ENCODE measurements around the gene UBE2O. TPM values are rescaled to one million over a fixed set of nuclear protein-coding genes. Genes with fewer than 3 reads are reported as not detected.

UBE2O gene
- 15.8 and 21.0 TPM in 2 replicates for total RNA-seq (2014; rRNA removed; shearing (Covaris generic))
- polyA plus RNA-seq (2014; cell fraction: nucleus; rRNA removed), result 38.7 and 43.3 TPM in 2 replicates

DNA sequence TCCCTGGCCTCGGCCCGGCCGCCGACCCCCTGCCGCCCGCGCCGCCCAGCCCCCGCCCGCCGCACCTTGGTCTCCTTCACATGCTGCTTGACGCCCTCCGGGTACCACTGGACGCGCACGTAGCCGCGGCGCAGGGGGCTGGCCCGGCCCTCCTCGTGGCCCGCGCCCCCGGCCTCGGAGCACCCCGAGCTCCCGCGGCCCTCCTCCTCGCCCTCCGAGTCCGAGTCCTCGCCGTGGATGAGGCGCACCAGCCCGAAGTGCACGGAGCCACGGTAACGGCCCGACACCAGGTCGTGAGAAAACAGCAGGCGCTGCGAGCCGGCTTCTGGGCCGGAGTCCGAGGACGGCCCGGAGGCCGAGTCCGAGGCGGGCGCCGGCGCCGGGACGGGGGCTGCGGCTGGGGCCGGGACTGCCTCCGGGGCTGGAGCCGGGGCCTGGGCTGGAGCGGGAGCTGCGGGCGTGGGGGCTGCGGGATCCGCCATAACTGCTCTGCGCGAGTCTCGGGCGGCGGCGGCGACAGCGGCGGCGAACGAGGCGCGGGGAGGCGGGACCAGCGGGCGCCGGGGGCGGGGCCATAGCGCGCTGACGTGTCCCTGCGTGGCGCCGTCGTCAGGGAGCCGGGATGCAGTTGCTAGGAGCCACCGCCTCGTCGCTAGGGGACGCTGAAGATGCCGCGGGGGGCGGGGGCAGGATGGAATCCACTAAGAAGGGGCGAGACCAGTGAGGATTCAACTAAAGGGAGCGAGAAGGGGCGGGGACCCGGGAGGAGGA, at the start of gene UBE2O:
Gene UBE2O (minus strand): TSS at position 493 of the 771 bp plus-strand sequence. CDS start 11 bp downstream, at position 482.
- peak; percentile 82 for DNase-seq (ENCODE audit: extremely low read depth, low read depth)

DNA sequence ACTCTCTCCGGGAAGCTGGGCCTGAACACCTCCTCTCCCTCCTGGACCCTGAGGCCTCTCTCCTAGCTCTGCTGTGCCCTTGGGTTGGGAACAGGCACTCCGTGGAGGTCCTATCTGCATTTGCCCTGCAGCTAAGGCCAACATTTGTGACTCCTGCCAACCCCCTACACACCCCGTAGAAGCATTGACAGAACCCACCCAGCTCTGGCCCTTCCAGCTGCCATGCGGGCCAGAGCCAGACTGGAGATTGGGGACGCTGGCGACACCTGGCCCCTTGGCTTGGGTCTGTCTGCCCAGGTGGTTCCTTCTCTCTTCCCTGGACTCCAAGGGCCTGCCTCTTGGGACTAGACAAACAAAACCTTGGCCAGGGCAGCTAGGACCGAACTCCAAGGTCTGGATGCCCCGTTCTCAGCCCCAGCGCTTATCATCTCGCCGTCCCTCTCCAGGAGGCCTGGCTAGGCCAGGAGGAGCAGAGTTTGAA, 48.9 kb upstream of the UBE2O start:
- no peak for DNase-seq (ENCODE audit: extremely low read depth, low read depth)

DNA sequence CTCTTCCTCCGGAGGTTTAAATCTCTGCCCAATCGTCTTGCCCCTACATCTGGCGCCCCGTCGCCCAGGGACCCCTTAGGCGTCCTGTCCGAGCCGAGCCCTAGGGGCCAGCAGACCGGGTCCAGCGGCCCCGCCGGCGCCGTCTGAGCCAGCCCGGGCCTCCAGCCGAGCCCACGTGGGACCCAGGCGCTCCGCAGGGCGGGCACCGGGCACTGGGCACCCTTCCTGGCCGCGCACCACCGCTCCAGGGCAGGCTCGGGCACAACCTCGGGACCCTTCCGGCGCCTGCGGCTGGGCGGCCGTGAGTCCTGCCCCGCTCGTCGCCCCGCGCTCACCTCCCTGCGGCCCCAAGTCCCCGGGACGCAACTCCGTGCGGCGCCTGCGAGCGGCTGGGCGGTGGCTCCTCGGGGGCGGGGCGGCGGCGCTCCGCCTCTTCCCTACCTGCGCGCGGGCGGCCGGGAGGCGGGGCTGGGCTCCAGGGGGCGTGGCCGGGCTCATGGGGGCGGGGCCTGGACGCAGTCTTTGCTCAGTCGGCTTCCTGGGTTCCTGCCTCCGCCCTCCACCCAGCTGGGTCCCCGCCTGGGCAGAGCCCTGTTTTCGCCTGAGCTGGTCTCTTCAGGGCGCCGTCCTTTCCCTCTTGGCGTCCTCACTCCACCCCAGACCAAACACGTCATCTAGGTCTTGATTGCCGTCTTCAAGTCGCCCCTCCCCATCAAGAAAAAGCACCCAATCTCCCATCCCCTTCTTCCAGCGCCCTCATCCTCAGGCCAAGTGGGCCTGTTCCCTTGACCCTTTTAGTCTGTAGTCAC, 48.3 kb upstream of the UBE2O start, which contains the start of gene RHBDF2:
Gene RHBDF2 (minus strand): TSS at position 406 of the 809 bp plus-strand sequence. CDS start 19,899 bp downstream, outside the sequence.
- DNase-seq (ENCODE audit: extremely low read depth, low read depth), result peak; percentile 82

DNA sequence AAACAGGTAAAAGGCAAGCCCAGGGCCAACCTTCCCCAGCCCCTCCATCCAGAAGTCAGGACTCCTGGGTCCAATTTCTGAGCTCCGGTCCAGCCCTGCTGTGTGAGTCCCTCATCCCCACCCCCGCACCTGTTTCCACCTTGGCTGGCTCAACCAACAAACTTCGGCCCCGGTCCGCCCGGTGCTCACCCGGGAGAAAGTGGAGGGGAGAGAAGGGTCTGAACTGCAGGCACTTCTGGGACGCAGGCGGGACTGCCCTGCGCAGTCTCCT, 47.7 kb upstream of the UBE2O start:
- DNase-seq (ENCODE audit: extremely low read depth, low read depth), result no peak

DNA sequence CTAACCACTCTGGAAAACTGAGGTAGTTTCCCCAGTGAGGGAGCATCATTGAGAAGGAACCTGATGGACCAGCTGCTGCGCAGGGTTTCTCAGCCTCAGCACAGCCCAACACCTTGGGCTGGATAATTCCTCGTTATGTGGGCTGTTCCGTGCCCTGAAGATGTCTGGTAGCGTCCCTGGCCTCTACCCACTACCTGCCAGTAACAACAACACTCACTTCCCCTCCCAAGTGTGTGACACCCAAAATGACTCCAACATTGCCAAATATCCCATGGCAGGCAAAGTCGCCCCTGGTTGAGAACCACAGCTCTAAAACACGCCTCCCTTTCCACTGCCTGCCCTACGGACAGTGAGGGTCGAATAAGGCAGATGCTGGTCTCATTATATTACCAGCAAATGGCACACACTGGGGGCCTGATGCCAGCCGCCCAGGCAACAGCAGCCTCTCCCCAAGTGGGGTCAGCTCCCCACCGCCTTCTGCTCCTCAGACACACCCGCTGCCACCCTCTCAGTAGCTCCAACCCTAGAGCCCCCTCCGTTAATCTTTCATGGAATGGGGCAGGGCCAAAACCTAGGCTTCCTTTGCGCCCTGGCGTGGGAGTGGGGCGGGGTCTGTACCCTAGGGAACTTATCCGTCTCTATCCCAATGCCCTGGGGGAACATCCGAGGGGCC, 47.3 kb upstream of the UBE2O start:
- no peak for DNase-seq (ENCODE audit: extremely low read depth, low read depth)

DNA sequence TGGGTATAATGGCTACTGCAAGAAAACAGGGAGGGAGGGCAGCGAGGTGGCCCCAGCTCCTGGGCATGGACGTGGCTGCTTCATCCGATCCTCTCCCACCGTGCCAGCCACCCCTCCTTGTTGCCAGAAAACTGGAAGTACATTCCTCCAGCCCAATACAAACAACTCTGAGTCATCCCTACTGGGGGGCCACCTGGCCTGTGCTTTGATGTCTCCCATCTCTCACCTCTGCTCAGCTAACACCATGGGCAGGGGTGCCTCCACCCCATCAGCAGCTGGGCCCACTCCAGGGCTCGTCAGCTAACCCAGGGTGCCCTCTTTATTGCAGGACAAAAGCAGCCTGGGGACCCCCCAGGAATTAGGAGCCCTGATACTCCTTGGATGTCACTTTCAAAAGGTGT, 46.3 kb upstream of the UBE2O start:
- DNase-seq (ENCODE audit: extremely low read depth, low read depth), result no peak

DNA sequence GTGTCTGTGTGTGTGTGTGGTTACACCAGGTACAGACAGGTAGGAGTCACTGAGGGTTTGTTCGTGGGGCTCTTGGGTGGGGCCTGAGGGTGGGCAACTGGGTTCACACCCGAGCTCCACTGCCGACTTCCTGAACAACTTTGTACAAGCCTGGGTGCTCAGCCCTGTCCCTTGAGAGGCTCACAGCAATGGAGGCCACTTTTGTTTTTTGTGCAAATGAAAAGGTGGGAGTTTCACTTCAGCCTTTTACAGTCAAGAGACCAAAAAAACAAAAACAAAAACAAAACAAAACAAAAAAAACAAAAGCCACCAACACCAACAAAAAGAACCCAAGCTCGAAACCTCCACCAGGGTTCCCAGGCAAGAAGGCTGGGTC, 45.9 kb upstream of the UBE2O start:
- no peak for DNase-seq (ENCODE audit: extremely low read depth, low read depth)

DNA sequence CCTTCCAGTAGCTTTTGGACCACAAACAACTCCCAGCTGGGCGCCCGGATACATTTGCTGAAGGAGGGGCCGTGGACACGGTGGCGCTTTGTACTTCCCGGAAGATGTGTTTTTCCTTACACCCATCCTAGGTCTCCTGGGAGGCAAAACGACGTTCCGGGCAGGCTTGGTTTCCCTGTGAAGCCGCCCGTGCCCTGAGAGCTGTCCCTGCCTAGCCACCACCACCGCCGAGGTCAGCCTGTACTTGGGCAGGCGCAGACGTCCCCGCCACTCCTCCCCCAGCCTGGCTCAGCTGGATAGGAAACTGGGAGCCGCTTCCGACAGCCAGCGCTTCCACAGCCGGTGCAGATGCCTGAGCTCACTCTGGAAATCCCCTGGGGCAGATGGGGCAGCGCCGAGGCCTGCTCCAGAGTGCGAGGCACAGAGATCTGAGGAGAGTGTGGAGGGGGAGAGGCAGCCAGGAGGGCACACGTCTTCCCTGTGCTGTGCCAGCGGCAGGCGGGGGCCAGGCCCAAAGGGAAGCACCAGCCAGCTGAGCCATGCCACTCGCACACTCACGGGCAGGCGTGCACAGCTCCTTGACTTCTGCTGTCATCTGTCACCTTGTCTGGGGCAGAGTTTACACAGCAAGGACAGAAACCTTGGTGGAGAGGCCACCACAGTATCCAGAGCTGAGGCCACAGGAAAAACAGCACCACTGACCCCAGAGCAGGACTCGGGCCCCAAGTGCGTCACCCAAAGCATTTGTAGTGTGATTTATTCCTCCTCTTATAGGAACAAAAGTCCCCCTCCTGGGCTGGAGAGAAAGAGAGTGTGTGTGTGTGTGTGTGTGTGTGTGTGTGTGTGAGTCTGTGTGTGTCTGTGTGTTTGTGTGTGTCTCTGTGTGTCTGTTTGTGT, 45.3 kb upstream of the UBE2O start:
- peak; percentile 44 for DNase-seq (ENCODE audit: extremely low read depth, low read depth)

DNA sequence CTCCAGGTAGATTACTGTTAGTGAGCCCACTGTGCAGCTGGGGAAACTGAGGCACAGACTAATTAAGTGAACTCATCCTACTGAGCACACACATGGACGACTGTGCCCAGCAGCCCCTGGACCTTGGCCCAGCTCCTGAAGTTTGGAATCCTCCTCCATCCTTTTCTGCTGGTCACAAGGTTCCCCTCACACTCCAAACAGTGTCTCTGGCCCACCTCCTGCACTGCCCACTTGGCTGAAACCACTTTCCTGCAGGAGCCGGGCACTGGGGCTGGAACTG, 44.7 kb upstream of the UBE2O start:
- no peak for DNase-seq (ENCODE audit: extremely low read depth, low read depth)

DNA sequence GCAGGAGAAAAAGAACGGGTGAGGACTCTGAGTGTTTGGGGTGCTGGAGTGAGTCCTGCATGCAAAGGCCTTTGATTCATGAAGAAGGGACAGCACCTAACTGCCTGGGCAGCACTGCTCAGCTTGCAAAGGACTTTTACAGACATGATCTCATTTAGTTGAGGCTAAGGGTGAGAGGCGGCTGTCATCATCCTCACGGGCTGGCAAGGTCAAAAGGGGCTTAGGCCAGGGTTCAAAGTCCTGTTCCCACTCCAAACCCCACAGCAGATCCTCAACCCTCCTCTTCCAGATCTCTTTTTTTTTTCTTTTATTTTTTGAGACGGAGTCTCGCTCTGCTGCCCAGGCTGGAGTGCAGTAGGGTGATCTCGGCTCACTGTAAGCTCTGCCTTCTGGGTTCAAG, 43.5 kb upstream of the UBE2O start:
- DNase-seq (ENCODE audit: extremely low read depth, low read depth), result no peak

DNA sequence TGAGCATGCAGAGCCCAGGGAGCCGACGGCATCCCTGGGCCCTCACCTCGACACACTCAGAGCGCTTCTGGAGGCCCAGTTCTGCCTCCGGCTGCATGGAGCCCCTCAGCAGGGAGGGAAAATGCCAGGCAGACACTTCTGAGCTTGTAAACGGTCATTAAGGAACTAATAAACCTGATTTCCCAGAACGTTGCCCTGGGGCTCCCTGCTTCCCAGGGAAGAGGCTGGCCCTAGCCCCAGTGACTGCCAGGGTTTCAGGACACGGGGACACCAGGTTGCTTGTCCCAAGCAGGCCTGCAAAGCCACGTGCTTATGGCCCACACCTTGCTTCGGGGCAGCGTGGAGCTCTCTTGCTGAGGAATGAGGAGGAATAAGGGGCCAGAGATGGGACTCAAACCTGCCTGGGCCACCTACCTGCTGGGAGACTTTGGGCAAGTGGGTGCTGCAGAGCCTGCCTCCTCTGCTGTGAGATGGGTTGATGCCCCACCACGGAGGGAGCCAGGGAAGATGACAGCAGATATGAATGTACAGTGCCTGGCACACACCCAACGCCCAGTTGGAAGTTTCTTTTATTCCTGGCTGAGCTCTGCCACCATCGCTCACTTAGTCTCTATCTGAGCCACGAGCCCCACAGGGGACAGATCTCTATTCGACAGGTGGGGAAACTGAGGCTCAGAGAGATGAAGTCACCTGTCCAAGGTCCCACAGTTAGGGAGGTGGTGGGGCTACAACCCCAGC, 42.9 kb upstream of the UBE2O start:
- no peak for DNase-seq (ENCODE audit: extremely low read depth, low read depth)

DNA sequence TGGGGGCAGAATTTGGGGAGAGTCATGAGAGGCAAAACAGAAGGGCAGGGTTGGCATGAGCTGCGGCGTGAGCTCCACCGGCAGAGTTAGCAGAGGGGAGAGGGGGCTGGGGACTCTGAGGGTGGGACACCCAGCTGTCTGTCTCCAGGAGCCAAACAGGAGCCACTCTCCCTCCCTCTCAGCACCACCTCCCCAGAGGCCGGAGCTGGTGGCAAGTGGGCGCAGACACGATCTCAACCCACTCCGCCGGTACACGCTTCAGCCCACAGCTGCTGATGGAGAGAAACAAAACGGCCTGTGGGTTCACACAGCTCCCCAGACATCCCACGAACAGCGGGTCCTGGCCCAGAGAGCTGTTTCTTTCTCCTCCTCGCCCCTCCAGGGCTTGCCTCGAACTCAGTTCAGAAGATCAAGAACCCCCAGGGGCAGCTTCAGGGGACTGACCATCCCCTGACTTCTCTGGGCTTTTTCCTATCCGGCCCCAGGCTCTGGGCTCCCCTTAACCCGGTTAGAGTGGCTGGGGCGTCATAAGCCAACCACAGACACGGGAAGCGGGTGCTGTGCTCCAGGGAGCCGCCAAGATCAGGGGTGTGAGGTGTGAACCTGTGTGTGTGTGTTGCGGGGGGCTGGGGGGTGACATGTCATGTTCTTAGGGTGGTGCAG, 40.7 kb upstream of the UBE2O start:
- no peak for DNase-seq (ENCODE audit: extremely low read depth, low read depth)

DNA sequence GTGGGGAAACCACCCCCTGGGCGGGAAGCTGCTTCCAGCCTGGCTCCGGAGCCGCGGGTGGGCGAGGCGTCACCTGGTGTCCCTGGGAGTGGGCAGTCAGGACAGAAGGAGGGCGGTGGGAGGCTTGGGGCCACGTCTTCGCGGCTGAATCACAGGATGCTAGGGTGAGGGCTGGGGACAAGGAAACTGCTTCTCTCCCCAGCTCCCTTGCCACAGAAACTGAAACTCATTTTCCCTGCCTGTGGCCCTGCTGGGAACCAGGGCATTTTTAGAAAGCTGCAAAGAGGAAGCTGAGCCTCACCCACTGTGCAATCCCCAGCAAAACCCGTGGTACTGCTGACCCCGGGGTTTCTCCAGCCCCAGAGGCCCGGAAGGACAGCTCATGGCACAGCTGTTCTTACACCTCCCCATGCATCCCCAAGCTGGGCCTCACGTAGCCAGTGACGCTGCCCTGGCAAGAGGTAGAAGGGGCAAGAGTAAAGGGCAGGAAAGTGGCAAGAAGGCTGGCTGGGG, 40.1 kb upstream of the UBE2O start:
- DNase-seq (ENCODE audit: extremely low read depth, low read depth), result no peak

DNA sequence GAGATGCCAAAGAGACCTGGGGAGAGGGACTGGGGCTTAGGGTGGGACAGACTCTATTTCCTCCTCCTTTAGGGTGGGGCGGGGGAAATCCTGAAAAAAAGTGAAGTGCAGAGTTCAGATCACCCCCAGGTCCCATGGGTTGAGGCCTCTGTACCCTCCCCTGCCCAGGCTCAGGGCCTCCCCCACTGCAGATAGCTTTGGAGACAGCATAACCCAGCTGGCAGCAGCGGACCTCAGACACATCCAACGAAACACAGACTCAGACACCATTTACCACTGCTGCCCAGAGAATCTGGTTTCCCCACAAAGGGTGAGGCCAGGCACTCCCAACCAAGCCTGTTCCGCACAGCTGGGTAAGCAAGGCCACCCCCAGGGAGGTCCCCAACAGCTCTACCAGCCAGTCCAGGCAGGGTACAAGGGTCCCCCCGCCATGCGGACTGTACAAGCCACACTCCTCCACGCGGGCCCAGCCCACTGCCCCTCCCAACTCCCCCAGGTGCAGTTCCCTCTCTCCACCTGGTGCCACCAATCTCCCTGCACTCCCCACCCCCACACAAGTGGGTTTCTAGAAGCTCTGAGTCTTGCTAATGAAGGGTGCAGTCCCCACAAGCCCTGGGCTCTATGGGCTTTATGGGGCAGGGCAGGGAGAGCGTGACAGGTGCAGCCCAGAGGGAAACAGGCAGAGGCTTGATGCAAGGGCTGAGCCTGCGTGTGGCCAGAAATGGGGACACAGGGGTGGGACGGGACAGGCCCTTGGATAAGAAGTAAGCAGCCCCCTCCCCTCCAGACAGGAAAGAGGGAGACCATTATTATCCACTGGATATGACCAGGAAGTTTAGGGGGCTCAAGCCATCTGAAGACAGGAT, 39.4 kb upstream of the UBE2O start:
- no peak for DNase-seq (ENCODE audit: extremely low read depth, low read depth)

DNA sequence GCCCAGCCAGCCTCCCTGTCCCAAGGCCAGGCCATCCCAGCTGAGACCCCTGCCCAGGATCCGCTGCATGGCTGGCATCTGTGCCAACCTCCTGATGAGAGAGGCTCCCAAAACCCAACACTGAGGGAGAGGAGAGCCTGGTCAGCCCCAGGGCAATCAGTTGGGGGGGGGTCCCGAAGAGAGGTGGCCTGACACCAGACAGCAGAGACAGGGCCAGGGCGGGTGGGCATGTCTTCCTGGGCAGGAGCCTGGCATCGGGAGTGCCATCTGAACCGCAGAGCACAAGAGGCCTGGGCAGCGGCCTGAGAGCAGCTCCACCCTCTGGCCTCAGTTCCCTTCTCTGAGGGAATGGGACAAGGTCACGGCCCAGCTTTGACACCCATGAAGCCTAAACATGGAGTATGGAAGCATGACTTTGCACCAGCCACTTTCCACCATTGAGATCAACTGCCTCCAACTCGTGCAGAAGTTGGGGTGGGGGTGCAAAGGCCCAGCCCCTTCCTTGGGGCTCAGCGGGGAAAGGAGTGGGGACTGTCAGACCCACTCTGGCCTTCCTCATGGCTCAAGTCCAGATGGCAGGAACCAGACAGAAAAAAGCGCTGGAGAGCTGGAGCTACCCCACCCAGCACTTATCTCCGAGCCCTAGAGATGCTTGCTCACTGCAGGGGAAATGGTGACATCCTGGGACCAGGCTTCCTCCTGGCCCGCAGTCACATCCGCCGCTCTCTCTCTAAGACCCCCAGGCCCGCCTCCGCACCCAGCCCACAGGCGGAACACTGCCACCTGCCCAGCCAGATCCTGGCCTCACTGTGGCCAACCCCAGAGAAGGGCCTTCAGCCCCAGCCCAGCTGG, 38.5 kb upstream of the UBE2O start:
- no peak for DNase-seq (ENCODE audit: extremely low read depth, low read depth)

DNA sequence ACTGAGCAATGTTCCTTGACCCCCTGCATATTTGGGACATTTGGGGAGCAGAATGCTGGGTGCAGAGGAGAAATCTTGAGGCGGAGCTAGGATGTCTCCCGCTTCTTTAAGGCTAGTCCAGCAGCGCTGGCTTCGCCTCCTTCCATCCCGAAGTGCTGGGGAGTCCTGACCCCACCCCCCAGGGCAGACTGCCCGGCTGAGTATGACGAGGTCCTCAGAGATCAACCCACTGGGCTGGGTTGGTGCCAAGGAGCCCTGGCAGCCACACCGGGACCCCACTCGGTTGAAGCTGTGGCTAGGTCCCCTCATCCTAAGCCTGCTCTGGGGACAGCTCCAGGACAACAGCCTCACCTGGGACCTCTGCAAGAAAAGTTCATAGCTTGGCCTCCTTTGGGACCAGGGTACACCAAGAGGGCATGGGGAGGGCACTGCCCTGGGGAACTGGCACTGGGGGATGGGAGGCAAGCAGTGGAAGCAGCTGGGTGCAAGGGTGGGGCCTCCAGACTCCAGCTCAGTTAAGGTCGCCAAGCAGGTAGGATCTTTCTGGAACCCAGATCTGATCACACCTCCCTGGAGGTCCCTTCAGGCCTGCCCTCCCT, 37.3 kb upstream of the UBE2O start:
- DNase-seq (ENCODE audit: extremely low read depth, low read depth), result no peak

All from NCI-H460 (cell line).